Effector CD8-positive, alpha-beta T cell (primary cell): ENCODE data around the gene PDCD7.
"Not testable (repeated sequence)": the region's sequence is repeated elsewhere in the genome, so short reads cannot be mapped to it uniquely, and the experiment has no call there.

Experiments
- DNase-seq: peaks from one replicate; lab custom pipeline; 2025; lab: John Stamatoyannopoulos, UW

Gene PDCD7

GRCh38 chr15:65130941-65131340 lies 2.7 kb downstream of the PDCD7 start:
- DNase-seq: no peak

DNA sequence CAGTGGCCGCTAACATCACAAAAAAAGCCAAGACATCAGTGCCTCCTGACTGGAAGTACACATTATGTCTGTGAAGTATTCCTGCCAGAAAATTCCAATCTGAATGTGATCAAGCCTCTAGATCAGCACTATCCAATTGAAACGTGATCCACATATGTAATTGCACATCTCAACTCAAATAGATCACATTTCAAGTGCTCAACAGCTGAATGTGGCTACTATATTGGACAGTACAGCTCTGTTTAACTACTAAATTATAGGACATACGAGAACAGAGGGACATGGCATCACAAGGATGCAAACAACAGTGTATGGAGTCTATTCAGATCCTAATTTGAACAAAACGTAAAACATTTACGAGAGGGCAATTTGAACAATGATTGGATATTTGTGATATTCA lies 18.1 kb downstream of the PDCD7 start:
- no peak for DNase-seq

DNA sequence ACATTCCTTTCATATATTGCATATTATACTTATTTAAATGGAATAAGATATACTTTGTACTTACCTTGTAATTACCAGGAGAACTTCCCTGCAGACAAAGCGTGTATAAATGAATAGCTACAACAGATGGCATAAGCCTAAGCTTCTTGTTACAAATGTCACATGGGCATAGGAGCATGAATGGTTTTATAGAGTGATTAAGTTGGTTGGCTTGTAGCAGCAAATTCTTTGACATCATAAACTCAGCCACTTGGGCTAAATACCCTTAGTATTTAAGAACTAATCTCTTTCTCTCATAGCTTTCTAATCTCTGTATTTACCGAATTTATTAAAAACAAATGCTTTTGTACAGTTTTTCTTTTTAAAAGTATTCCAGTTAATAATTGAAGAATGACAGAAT lies 18.5 kb downstream of the PDCD7 start, which contains the start of gene UBAP1L:
UBAP1L (minus strand) TSS at position 115 of the 400 bp plus-strand sequence. CDS start 8,985 bp downstream, outside the sequence.
- DNase-seq: no peak

DNA sequence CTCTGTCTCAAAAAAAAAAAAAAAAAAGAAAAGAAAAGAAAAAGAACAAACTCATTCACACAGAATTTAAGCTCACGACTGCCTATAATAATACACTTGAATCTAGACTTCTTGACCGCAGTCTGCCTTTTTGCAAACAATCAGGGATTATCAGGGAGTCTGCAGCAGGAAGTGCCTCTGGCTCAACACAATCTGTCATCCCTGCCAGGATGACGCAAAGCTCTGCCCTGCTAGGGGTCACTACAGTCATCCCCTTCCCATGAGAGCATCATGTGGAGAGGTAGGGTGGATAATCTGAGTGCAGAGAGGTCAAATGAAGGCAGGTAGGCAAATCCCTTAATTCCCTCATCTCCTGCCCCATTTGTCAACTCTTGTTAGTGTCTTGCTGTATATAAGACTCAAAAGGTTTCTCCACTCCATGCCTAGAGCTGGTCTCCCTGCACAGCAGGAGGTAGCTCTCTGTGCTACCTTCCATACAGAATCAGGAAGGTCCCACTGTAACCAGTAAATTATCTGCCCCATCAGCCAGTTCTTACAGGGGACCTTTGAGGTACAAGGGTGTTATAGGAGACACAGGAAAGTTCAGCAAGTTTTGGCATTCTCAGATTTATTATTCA lies 22.8 kb downstream of the PDCD7 start:
- no peak for DNase-seq

DNA sequence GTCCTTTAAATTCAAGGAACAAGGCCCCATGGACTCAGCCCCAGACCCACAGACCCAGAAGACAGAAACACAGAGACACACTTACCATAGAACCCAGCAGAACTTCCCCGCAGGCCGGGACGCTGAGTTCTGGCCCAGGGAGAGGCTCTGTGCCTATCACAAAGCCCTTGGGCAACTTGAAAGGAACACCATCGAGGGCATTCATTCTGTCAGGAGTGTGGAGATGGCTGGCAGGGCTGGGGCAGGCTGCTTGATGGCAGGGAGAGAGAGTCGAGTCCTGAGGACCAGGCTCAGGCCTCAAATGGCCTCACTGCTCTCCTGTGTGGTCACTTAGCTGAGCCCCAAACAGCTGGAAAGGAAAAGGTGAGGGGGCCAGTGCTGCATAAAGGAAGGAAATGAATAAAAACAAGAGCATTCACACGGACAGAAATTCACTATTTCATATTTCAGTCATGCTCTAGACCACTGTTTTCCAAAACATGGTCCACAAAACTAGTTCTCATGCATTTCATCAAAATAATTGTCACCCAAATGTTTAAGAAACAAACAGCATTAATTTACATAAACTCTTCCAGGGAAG lies 27.5 kb downstream of the PDCD7 start:
- DNase-seq: no peak

DNA sequence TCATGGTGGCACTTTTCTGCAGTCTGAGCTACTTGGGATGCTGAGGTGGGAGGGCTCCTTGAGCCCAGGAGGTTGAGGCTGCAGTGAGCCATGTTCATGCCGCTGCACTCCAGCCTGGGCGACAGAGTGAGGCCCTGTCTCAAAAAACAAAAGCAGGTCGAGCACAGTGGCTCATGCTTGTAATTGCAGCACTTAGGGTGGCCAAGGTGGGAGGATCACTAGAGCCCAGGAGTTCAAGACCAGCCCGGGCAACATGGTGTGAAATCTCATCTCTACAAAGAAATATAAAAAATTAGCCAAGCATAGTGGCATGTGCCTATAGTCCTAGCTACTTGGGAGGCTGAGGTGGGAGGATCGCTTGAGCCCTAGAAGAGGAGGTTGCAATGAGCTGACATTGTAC lies 28.6 kb downstream of the PDCD7 start:
- DNase-seq: no peak

DNA sequence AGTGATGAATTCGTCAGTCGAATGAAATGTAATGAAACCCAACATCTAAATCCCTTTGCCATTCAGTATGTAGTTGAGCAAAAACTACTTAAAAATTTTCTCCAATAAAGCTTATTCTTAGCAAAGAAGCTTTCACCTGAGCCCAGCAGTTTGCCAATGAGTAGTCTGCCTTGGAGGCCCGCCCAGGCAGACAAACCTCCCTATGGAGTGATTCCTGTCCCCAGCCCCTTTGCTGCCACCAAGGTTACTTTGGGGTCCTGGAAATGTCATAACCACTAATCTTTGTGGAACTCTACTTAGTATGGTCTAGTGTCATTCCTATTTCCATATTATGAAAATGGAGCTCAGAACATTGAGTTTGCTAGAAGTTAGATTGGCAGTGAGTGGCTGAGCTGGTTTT lies 30.7 kb downstream of the PDCD7 start:
- DNase-seq: no peak

DNA sequence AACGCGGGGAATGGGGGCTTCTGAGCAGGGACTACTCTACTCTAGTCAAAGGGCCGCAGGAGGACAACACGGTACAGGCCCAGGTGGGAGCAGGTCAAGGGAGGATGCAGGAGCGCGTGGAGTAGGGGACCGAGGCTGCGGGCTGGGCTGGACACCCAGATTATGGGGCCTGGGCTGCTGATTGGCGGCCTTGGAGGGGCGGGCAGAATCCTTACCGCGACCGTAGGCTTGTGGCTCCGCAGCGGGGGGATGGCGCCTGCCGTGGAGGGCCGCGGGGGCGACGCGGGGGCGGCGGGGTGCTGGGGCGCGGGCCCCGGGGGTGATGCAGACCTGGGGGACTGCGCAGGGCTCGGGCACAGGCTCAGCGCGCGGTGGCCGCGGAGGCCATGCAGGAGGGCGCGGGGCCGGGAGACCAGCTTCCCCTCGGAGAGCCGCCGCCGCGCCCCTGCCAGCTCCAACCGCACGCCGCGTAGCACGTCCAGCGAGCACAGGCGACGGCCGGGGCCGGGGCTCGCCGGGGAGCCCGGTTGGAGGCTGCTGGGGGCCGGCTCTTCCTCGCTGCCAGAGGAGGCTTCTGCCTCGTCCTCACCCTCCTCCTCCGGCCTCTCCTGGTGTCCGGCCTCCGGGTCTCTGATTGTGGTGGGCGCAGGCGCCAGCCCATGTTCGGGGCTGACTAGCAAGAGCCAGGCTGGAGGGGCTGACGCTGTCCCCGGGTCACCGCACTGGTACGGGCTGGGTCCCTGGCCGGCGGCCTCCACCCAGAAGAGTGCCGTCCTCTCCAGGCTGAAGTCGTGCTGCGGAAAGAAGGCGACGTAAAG lies 31.5 kb downstream of the PDCD7 start:
- no peak for DNase-seq

DNA sequence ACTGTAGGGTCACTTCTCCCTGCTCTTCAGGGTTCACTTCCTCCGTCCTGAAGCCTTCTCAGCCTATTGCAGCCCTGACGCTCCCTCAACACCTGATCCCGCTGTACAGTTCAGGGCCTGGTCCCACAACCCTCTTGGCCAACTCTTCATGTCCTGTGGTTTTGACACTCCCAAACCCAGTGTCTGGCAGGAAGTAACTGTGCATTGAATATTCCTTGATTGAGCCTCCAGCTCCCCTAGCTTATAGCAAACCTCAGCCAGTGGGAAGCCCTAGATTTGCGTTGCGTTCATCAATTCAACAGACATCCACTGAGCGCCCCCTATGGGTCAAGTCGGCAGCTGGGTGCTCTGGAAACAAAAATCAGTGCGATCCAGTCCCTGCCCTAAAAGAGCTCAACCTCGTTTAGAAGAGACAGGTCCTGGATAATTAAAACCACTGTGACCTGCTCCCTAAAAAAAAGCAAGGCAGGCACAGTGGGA lies 32.2 kb downstream of the PDCD7 start:
- peak; percentile 10 for DNase-seq

- no peak for DNase-seq
Observed at GRCh38 chr15:65100442-65100841, 33.2 kb downstream of the PDCD7 start.

GRCh38 chr15:65099801-65100200 lies 33.8 kb downstream of the PDCD7 start:
- not testable (repeated sequence) for DNase-seq

- DNase-seq: no peak
Observed at GRCh38 chr15:65099336-65099735, 34.3 kb downstream of the PDCD7 start.

- DNase-seq: no peak
Observed at GRCh38 chr15:65097651-65098263, 35.9 kb downstream of the PDCD7 start.

GRCh38 chr15:65096481-65097385 lies 36.9 kb downstream of the PDCD7 start:
- no peak for DNase-seq

DNA sequence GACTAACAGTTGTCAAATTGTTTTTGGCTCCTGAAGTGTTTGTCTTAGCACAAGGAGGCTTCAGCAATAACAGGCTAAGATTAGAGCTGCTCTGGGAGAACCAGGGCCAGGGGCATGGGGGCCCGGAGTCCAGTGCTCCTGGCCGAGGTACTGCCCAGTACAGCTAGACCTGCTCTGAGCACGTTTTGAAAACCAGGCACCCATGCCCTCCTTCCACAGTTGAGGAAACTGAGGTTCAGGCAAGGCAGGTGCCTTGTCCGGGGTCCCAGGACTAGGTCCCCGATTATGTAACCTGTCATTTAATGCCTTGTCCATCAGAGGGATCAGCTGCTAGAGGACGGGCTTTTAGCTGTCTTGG lies 37.9 kb downstream of the PDCD7 start:
- DNase-seq: no peak

DNA sequence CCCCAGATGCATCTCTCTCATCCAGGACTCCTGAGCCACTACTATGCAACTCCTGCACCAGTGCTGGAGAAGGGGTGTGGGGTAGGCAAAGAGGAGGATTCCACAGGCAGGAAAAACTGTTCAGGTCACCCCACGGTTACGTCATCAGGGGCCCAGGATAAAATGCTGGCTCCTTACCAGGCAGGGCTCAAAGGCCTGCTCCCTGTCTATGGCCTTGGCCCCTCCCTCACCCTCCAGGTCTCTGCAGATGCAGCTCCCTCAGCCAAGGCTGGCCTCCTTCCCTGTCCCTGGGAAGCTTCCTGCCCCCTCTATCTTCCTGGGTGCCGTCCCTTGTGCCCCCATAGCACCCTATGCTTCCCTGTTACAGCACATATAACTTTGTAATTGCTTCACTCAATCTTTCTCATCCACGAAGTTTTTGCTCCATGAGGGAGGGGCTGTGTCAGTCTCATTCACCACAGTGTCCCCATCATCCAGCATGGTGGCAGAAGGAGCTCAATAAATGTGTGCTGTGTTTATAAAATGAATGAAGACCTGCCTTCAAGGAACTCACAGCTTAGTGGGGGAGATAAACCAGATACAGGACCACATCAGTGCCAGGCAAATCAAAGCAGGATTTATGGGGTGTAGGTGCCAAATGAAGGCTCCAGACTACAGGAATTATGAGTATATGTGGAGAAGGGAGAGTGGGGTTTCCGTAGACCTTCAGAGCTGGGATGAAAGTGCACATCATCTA lies 38.4 kb downstream of the PDCD7 start:
- DNase-seq: no peak

DNA sequence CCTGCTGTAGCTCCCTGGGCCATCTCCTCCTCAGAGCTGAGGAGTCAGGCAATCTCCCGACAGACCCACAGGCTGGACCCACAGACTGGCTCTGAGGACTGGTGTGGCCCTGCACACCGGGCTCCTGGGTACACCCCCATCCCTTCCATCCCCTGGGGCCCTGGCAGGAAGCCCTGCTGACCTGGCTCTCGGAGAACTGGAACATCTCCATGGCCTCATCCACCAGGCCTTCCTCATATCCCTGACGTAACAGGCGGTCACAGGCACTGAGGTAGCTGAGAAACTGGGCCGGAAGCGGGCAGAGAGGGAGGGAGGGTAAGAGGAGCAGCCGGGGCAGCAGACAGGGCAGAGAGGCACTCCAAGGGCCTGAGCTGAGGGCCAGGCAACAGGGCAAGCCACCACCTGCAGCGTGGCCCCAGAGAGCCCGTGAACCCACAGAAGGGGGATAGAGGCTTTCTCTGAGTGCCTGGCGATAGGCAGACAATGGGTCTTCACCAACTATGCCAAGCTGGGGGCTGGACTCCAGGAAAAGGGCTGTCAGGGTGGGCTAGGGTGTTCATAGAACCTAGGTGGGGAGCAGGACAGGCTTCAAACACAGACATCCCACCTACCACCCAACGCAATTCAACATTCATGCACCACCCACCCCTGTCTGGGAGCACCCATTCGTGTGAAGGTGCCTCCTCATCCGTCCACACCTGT lies 39.2 kb downstream of the PDCD7 start:
- no peak for DNase-seq

GRCh38 chr15:65093793-65094170 lies 39.8 kb downstream of the PDCD7 start:
- not testable (repeated sequence) for DNase-seq

- no peak for DNase-seq
Observed at GRCh38 chr15:65092911-65093792, 40.5 kb downstream of the PDCD7 start.
